ENCODE data around the gene LRRC43.

Gene LRRC43

DNA sequence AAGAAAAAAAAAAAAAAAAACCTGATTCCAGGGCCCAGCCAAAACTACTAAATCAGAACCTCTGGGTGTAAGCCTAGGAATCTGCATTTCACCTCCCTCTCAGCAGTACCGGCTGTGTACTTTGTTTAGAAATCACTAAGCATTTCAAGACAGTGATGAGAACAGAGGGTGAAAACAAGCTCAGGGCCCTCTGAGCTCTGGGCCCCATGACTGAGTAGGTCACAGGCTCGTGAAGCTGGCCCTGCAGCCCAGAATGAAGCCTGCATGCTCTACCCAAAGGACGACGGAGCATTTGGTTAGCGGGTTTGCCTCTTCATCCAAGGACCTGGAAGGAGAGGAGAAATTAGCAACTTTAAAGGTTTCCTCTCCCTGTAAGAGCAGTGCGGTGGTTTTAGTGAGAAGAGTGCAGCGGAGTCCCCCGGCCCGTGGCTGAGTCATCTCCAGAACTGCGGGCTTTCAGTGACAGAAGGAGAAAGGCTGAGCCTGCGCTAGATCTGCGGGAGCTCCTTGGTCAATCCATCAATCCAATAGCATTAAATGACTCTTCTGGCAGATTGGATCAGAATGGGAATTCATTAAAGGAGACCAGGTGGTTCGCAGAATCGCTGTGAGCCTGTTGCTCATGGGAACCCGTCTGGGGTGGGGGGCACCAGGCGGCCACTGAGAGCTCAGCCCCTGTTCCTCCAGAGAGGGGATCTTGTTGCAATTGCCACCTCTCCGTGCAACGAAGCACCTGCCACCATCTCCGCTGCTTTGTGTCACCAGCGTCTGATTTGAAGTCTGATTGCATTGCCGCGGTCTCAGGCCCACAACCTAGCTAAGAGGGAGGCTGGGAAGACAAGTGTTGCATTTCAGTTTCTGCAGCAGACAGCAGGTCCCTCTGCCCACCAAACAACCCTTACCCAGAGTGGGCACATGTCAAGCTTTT is 16.2 kb upstream of the LRRC43 start:
- no peak overlapping the region for H4K91ac ChIP-seq (ENCODE audit: low read depth, low read length)
- H4K12ac ChIP-seq (ENCODE audit: low read depth, low read length) = no peak overlapping the region
- no CpG with 5 or more reads among the region's 22 CpGs for WGBS (ENCODE audit: extremely low coverage, insufficient coverage, insufficient read length)
- no peaks in the 10 kb centered on the region for H3K27me3 ChIP-seq (ENCODE audit: insufficient read depth, low read length)
- no peaks in the 10 kb centered on the region for H3K9me3 ChIP-seq (ENCODE audit: insufficient read depth, low read depth, low read length)
- H3K4me2 ChIP-seq (ENCODE audit: low read length) = no peak overlapping the region
- no peak overlapping the region for H3K18ac ChIP-seq (ENCODE audit: low read length)
- DNase-seq = no peak
- no peak overlapping the region for H3K4me3 ChIP-seq (ENCODE audit: low read depth, low read length)
- no peak overlapping the region for H2AK5ac ChIP-seq (ENCODE audit: low read length)
- no peak overlapping the region for H2AFZ ChIP-seq (ENCODE audit: insufficient read depth, low read length, poor library complexity)
- no peak overlapping the region for H3K14ac ChIP-seq (ENCODE audit: low read length)
- H4K8ac ChIP-seq (ENCODE audit: low read depth, low read length) = no peak overlapping the region
- H3K27ac ChIP-seq (ENCODE audit: low read depth, low read length) = no peak overlapping the region
- no peak overlapping the region for H2BK120ac ChIP-seq (ENCODE audit: insufficient read depth, low read length, poor library complexity)
- H3K36me3 ChIP-seq (ENCODE audit: control insufficient read depth in 1 of 2, insufficient read depth in 2 of 2, low read length in 2 of 2) = no peaks in the 10 kb centered on the region
- H3K79me1 ChIP-seq (ENCODE audit: low read length) = no peaks in the 10 kb centered on the region
- H3K4ac ChIP-seq (ENCODE audit: low read depth, low read length) = no peak overlapping the region
- no peak overlapping the region for H3K9ac ChIP-seq (ENCODE audit: low read length)
- H2BK5ac ChIP-seq (ENCODE audit: low read depth, low read length, poor library complexity) = no peak overlapping the region
- H2BK12ac ChIP-seq (ENCODE audit: low read length) = no peak overlapping the region
- no peak overlapping the region for H3K23ac ChIP-seq (ENCODE audit: low read length)
- no peaks in the 10 kb centered on the region for H3K4me1 ChIP-seq (ENCODE audit: control insufficient read depth in 1 of 2, insufficient read depth in 2 of 2, low read length in 2 of 2)
- no peaks in the 10 kb centered on the region for H3K79me2 ChIP-seq (ENCODE audit: control insufficient read depth, insufficient read depth, low read length, poor library complexity)

- Histone ChIP-seq H3K4me2 (ENCODE audit: low read length) (no peak overlapping the region), H3K18ac (ENCODE audit: low read length) (no peak overlapping the region), H3K79me1 (ENCODE audit: low read length) (no peaks in the 10 kb centered on the region), H2BK12ac (ENCODE audit: low read length) (no peak overlapping the region), H3K9me3 (ENCODE audit: insufficient read depth, low read depth, low read length) (no peaks in the 10 kb centered on the region), H3K4ac (ENCODE audit: low read depth, low read length) (no peak overlapping the region), H4K8ac (ENCODE audit: low read depth, low read length) (no peak overlapping the region), H3K27ac (ENCODE audit: low read depth, low read length) (no peak overlapping the region), H4K91ac (ENCODE audit: low read depth, low read length) (no peak overlapping the region), H2BK120ac (ENCODE audit: insufficient read depth, low read length, poor library complexity) (no peak overlapping the region), H4K12ac (ENCODE audit: low read depth, low read length) (no peak overlapping the region), H3K14ac (ENCODE audit: low read length) (no peak overlapping the region), H3K4me1 (ENCODE audit: control insufficient read depth in 1 of 2, insufficient read depth in 2 of 2, low read length in 2 of 2) (no peaks in the 10 kb centered on the region), H3K9ac (ENCODE audit: low read length) (no peak overlapping the region), H2BK5ac (ENCODE audit: low read depth, low read length, poor library complexity) (no peak overlapping the region), H3K4me3 (ENCODE audit: low read depth, low read length) (no peak overlapping the region), H3K79me2 (ENCODE audit: control insufficient read depth, insufficient read depth, low read length, poor library complexity) (no peaks in the 10 kb centered on the region), H2AK5ac (ENCODE audit: low read length) (no peak overlapping the region), H2AFZ (ENCODE audit: insufficient read depth, low read length, poor library complexity) (no peak overlapping the region), H3K36me3 (ENCODE audit: control insufficient read depth in 1 of 2, insufficient read depth in 2 of 2, low read length in 2 of 2) (no peaks in the 10 kb centered on the region), H3K27me3 (ENCODE audit: insufficient read depth, low read length) (no peaks in the 10 kb centered on the region), H3K23ac (ENCODE audit: low read length) (no peak overlapping the region)
- no peak for DNase-seq
- no CpG with 5 or more reads among the region's 10 CpGs for WGBS (ENCODE audit: extremely low coverage, insufficient coverage, insufficient read length)
These were observed 15.5 kb upstream of the LRRC43 start for GRCh38 chr12:122167356-122167925.

DNA sequence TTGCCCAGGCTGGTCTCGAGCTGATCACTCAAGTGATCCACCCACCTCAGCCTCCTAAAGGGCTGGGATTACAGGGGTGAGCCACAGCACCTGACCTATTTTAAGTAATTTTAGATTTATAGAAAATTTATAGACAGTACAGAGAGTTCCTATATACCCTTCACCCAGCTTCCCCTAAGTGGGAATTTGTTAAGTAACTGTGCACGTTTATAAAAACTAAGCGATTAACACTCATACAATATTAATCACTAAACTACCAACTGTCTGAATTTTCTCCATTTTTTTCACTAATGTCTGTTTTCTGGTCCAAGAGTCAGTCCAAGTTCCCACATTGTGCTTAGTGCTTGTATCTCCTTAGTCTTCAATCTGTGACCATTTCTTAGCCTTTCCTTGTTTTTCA is 14.4 kb upstream of the LRRC43 start:
- Histone ChIP-seq H3K9me3 (ENCODE audit: insufficient read depth, low read depth, low read length) (no peaks in the 10 kb centered on the region), H3K79me1 (ENCODE audit: low read length) (no peaks in the 10 kb centered on the region), H3K4me2 (ENCODE audit: low read length) (no peak overlapping the region), H3K14ac (ENCODE audit: low read length) (no peak overlapping the region), H3K79me2 (ENCODE audit: control insufficient read depth, insufficient read depth, low read length, poor library complexity) (no peaks in the 10 kb centered on the region), H2AFZ (ENCODE audit: insufficient read depth, low read length, poor library complexity) (no peak overlapping the region), H3K27me3 (ENCODE audit: insufficient read depth, low read length) (no peaks in the 10 kb centered on the region), H4K8ac (ENCODE audit: low read depth, low read length) (no peak overlapping the region), H3K23ac (ENCODE audit: low read length) (no peak overlapping the region), H3K4ac (ENCODE audit: low read depth, low read length) (no peak overlapping the region), H3K36me3 (ENCODE audit: control insufficient read depth in 1 of 2, insufficient read depth in 2 of 2, low read length in 2 of 2) (no peaks in the 10 kb centered on the region), H3K4me3 (ENCODE audit: low read depth, low read length) (no peak overlapping the region), H2BK12ac (ENCODE audit: low read length) (no peak overlapping the region), H2AK5ac (ENCODE audit: low read length) (no peak overlapping the region), H2BK120ac (ENCODE audit: insufficient read depth, low read length, poor library complexity) (no peak overlapping the region), H3K27ac (ENCODE audit: low read depth, low read length) (no peak overlapping the region), H3K4me1 (ENCODE audit: control insufficient read depth in 1 of 2, insufficient read depth in 2 of 2, low read length in 2 of 2) (no peaks in the 10 kb centered on the region), H3K9ac (ENCODE audit: low read length) (no peak overlapping the region), H3K18ac (ENCODE audit: low read length) (no peak overlapping the region), H2BK5ac (ENCODE audit: low read depth, low read length, poor library complexity) (no peak overlapping the region), H4K91ac (ENCODE audit: low read depth, low read length) (no peak overlapping the region), H4K12ac (ENCODE audit: low read depth, low read length) (no peak overlapping the region)
- WGBS (ENCODE audit: extremely low coverage, insufficient coverage, insufficient read length) = 100% methylated on average over 1 of the region's 3 CpGs
- DNase-seq = no peak

- H3K27me3 ChIP-seq (ENCODE audit: insufficient read depth, low read length) = no peaks in the 10 kb centered on the region
- H3K36me3 ChIP-seq (ENCODE audit: control insufficient read depth in 1 of 2, insufficient read depth in 2 of 2, low read length in 2 of 2) = no peaks in the 10 kb centered on the region
- no peaks in the 10 kb centered on the region for H3K4me1 ChIP-seq (ENCODE audit: control insufficient read depth in 1 of 2, insufficient read depth in 2 of 2, low read length in 2 of 2)
- no peak overlapping the region for H2AK5ac ChIP-seq (ENCODE audit: low read length)
- H2BK12ac ChIP-seq (ENCODE audit: low read length) = no peak overlapping the region
- H3K4me3 ChIP-seq (ENCODE audit: low read depth, low read length) = no peak overlapping the region
- no peak overlapping the region for H2AFZ ChIP-seq (ENCODE audit: insufficient read depth, low read length, poor library complexity)
- DNase-seq = no peak
- H4K8ac ChIP-seq (ENCODE audit: low read depth, low read length) = no peak overlapping the region
- H3K9ac ChIP-seq (ENCODE audit: low read length) = no peak overlapping the region
- no CpG with 5 or more reads among the region's 5 CpGs for WGBS (ENCODE audit: extremely low coverage, insufficient coverage, insufficient read length)
- no peaks in the 10 kb centered on the region for H3K9me3 ChIP-seq (ENCODE audit: insufficient read depth, low read depth, low read length)
- H3K79me2 ChIP-seq (ENCODE audit: control insufficient read depth, insufficient read depth, low read length, poor library complexity) = no peaks in the 10 kb centered on the region
- no peak overlapping the region for H3K14ac ChIP-seq (ENCODE audit: low read length)
- no peak overlapping the region for H3K4me2 ChIP-seq (ENCODE audit: low read length)
- no peak overlapping the region for H2BK5ac ChIP-seq (ENCODE audit: low read depth, low read length, poor library complexity)
- no peak overlapping the region for H3K27ac ChIP-seq (ENCODE audit: low read depth, low read length)
- no peaks in the 10 kb centered on the region for H3K79me1 ChIP-seq (ENCODE audit: low read length)
- no peak overlapping the region for H2BK120ac ChIP-seq (ENCODE audit: insufficient read depth, low read length, poor library complexity)
- H3K18ac ChIP-seq (ENCODE audit: low read length) = no peak overlapping the region
- no peak overlapping the region for H3K23ac ChIP-seq (ENCODE audit: low read length)
- H4K91ac ChIP-seq (ENCODE audit: low read depth, low read length) = no peak overlapping the region
- no peak overlapping the region for H3K4ac ChIP-seq (ENCODE audit: low read depth, low read length)
- no peak overlapping the region for H4K12ac ChIP-seq (ENCODE audit: low read depth, low read length)
These were observed 11.5 kb upstream of the LRRC43 start for GRCh38 chr12:122171399-122171798.
